HG02623 (cell line): ENCODE data around the gene NES.

Source experiments
- ATAC-seq: cut with Tn5 transposase; IDR thresholded peaks from one replicate; pipeline ENCODE4 v1.9.1; 2021; ENCODE audit warnings: moderate library complexity; ENCODE audit not compliant: unreplicated experiment

NES gene

GRCh38 chr1:156664046-156664766 lies 13.0 kb downstream of the NES start:
- no peak for ATAC-seq

- ATAC-seq: no peak
Observed at GRCh38 chr1:156663178-156663577, 14.0 kb downstream of the NES start.

- ATAC-seq: no peak
Observed at GRCh38 chr1:156662800-156663055, 14.5 kb downstream of the NES start.

DNA sequence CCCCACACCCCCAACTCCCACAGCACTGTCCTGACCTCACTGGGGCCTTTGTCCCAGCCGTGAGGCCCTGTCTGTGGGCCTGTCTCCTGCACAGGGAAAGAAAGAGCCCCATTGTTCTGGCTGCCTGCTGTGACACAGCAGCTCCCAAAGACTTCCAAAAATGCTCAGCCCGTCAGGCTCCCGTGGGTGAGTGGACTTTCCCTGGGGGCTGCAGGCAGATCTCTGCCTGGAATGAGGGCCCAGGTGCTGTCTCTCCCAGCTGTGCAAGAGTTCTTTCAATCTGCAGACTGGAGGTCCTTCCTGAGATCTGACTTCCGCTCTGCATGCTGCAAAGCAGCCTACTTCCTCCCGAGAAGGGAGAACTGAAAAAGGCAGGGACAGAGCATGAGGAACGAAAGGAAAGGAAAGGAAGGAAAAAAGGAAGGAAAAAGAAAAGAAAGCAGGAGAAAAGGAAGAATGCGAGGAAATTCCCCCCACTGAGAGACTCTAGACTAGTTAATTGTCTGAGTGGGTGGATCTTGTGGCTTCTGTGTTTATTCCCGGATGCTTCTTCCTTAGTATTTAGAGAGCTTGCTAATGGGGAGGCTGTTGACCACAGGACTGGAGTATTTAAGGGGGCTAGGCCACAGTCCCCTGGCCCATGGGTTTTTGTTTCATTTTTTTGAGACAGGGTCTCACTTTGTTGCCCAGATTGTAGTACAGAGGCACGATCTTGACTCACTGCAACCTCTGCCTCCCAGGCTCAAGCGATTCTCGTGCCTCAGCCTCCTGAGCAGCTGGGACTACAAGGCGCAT lies 15.0 kb downstream of the NES start:
- ATAC-seq: no peak

DNA sequence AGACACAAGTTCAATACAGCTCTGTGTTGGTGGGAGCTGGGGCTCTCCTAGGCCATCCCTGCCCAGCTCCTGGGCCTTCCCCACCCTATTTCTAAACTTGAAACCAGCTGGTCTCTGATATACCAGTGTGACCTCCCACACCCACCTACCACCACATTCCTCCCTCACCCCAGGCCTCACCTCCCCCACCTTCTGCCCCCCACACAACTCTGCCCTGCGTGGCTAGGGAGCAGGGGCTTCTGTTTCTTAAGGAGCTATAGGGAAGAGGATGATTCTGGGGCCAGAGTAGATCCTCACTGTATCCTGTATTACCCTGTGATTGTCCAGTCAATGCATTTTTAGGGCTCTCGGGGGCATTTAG lies 16.5 kb downstream of the NES start:
- ATAC-seq: no peak

GRCh38 chr1:156659988-156660751 lies 17.0 kb downstream of the NES start:
- peak; percentile 46 for ATAC-seq

DNA sequence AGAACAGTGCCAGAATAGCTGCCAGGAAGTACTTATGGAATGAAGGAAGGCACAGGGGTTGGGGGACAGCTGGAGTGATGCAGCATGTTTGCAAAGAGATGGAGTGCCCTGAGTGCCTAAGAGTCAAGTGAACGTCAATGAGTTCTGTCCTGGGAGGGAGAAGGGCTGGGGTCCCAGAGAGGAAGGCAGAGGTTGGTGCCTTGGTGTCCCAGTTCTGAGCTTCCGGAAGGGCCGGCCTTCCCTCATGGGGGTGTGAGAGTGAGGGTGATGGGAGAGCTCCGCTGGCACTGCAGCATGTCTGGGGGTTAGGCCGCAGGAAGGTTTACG lies 17.6 kb downstream of the NES start:
- ATAC-seq: no peak

GRCh38 chr1:156658945-156659574 lies 18.1 kb downstream of the NES start:
- no peak for ATAC-seq

- no peak for ATAC-seq
Observed at GRCh38 chr1:156658496-156658895, 18.7 kb downstream of the NES start.

DNA sequence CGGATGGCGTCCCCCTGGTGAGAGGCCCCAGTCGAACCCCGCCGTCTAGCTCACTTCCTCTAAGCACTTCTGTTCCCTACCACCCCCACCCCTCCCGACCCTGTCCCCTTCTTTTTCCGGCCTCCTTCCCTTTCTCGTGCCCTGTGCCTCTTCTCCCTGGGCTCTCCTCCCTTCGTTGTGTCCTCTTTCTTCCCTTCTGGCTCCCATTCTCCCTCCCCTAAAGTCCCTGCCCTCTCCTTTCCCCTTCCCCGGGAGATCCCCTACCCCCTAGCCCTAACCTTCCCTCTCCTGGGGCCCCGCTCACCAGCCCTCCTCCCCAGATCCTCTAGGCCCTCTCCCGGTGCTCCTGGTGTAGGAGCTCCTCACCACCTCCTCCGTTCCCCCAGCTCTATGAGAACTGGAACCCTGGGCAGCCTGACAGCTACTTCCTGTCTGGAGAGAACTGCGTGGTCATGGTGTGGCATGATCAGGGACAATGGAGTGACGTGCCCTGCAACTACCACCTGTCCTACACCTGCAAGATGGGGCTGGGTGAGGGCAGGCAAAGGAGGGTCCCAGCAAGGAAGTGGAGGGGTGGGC lies 19.4 kb downstream of the NES start:
- no peak for ATAC-seq

DNA sequence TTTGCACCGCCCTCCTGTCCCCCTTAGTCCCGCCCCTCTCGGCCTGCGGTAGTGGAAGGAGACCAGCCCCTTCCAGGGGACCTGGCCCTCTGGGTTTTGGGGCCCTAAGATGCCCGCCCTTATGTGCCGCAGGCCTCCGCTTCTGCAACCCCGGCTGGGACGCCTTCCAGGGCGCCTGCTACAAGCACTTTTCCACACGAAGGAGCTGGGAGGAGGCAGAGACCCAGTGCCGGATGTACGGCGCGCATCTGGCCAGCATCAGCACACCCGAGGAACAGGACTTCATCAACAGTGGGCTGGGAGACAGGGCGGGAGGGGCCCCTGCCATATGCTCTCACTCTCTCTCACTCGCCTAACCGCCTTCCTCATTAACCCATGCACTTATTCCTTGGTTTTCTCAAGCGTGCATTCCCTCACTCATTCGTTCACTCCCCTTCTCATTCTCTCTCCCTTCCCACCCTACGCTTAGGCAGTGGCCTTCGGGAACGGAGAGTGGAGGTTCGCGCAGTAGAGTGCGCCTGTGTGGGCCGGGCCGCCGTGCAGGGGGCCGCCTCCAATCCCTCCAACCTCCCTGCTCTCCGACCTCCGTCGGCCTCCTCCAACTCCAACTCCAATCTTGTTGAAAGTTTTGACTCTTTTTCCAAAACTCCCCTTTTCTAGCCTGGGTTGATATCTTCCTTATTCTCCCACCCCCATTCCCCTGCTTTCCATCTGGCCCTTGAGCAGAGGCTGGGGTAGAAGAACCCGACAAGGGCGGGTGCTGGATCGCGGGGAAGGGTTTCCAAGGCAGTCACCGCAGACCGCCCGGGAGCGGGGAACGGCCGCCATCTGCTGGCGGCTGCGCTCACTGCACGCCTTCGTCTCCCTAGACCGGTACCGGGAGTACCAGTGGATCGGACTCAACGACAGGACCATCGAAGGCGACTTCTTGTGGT lies 20.1 kb downstream of the NES start:
- no peak for ATAC-seq

DNA sequence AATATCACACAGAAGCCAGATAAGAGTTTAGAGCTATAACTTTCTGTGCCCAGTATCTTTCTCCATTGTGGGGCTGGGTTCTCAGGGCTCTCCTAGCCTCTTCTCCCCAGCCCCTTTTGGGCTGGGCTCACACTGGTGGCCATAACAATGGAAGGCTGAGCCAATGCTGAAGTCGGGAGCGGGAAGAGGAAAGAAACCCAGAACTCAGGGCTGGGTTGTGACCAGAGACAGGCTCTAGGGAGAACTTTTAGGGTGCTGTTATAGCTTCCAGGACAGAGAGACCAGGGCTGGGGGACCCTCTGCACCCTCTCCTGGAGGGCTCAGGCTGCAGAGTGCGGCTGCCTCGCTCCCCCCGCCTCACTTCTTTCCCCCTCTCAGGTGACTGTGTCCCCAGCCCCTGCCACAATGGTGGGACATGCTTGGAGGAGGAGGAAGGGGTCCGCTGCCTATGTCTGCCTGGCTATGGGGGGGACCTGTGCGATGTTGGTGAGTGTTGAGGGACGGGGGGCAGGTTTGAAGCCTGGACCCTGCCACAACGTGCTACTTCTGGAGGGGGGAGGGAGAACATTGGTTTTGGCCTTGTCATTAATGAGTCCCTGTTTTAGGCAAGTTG lies 21.2 kb downstream of the NES start:
- no peak for ATAC-seq

DNA sequence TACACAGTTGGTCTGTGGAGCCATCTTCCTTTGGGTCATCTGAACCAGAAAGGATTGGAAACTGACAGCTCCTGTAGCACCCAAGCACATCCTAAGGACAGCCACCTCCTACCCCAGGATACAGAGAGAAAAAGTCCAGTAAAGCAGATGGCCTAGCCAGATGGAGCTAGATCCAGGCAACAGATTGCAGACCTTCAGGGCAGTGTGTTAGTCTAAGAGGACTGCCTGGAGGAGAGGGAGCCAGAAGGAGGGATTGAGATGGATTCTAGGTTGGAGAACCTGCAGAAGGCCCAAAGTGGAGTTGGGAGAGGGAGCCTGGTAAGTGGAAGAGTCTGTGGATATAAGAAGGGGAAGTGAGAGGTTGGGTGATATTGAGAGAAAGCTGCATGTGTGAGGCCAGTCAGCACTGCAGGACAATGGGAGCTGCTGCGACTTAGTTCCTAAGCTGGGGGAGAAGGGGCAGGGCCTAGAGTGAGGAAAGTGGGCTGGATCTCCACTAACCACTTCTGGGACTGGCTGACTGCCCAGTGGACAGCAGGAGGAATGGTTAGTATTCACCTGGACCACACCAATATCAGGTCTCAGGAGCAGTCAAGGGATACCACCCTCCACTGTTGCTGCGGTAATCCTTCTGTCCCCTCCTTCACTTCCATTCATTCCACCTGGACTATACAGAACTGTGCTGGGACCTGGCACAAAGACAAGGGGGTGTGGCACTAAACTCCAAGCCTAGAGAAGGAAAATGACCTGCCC lies 21.9 kb downstream of the NES start:
- ATAC-seq: no peak

GRCh38 chr1:156654700-156655099 lies 22.5 kb downstream of the NES start:
- no peak for ATAC-seq

GRCh38 chr1:156652992-156653355 lies 24.2 kb downstream of the NES start:
- no peak for ATAC-seq

DNA sequence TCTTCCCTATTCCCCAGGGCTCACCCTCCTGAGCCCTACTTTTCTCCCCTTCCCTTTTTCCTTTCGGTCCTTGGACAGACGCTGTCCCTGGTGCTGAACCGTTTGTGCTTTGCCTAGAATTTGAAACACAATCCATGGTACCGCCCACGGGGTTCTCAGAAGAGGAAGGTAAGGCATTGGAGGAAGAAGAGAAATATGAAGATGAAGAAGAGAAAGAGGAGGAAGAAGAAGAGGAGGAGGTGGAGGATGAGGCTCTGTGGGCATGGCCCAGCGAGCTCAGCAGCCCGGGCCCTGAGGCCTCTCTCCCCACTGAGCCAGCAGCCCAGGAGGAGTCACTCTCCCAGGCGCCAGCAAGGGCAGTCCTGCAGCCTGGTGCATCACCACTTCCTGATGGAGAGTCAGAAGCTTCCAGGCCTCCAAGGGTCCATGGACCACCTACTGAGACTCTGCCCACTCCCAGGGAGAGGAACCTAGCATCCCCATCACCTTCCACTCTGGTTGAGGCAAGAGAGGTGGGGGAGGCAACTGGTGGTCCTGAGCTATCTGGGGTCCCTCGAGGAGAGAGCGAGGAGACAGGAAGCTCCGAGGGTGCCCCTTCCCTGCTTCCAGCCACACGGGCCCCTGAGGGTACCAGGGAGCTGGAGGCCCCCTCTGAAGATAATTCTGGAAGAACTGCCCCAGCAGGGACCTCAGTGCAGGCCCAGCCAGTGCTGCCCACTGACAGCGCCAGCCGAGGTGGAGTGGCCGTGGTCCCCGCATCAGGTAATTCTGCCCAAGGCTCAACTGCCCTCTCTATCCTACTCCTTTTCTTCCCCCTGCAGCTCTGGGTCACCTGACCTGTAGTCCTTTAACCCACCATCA lies 24.8 kb downstream of the NES start:
- ATAC-seq: no peak

GRCh38 chr1:156648951-156649350 lies 28.3 kb downstream of the NES start:
- no peak for ATAC-seq

DNA sequence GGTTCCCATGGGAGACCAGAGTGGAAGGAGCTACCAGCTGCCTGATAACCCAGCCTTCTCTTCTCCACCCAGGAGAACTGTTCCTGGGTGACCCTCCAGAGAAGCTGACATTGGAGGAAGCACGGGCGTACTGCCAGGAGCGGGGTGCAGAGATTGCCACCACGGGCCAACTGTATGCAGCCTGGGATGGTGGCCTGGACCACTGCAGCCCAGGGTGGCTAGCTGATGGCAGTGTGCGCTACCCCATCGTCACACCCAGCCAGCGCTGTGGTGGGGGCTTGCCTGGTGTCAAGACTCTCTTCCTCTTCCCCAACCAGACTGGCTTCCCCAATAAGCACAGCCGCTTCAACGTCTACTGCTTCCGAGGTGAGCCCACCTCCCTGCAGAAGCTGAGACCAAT lies 28.7 kb downstream of the NES start:
- no peak for ATAC-seq
